Measurements from ENCODE around the gene MROH9. TPM values are rescaled to one million over a fixed set of nuclear protein-coding genes. Genes with fewer than 3 reads are reported as not detected.

Gene MROH9
- total and polyA plus RNA-seq, 2 experiments from 2014 or later = 0.06 TPM; not detected in 1

DNA sequence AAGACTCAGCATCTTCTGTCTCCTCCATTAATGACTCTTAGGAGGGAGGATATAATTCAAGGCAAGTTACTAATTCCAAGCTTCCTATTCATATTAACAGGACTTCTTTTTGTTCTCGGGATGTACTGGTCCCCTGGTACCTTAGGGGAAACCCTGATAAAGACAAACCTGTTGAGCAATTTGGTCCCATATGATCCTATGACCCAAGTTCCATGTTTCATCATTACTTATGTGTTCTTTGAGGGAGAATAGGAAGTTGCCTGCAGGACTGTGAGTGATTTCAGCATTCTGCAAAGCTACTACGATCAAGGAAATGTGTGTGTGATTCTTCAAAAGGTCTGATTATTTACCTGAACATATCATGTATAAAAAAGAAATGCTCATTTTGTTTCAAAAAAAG is 149.5 kb downstream of the MROH9 start:
- Mint-ChIP-seq H3K9me3 (no peaks in the 10 kb centered on the region), H3K4me3 (no peak overlapping the region)

More for the DNA sequence above, 149.5 kb downstream of the MROH9 start:
- no peak for DNase-seq (ENCODE audit: low spot score)
- Histone ChIP-seq H2AFZ (no peak overlapping the region), H3K4me2 (no peak overlapping the region), H4K20me1 (replicated peaks; ENCODE audit: insufficient read depth) (no peaks in the 10 kb centered on the region), H3K79me2 (replicated peaks; ENCODE audit: insufficient read depth) (no peaks in the 10 kb centered on the region), H3K9me2 (ENCODE audit: insufficient read depth) (no peaks in the 10 kb centered on the region), H3K27me3 (ENCODE audit: insufficient read depth) (no peaks in the 10 kb centered on the region), H3F3A (replicated peaks; ENCODE audit: low read depth) (no peaks in the 10 kb centered on the region), H3K4me1 (ENCODE audit: insufficient read depth) (no peaks in the 10 kb centered on the region), H3K27ac (ENCODE audit: low read depth) (no peak overlapping the region), H3K36me3 (ENCODE audit: insufficient read depth) (no peaks in the 10 kb centered on the region), H3K4me3 (no peak overlapping the region)
- H3K36me3 Mint-ChIP-seq (ENCODE audit: low read depth) = no peaks in the 10 kb centered on the region
- peaks cover 1% of the 10 kb centered on the region for H3K27me3 Mint-ChIP-seq (ENCODE audit: insufficient read depth, low read depth, poor library complexity)
- peaks cover 4% of the 10 kb centered on the region; the same call in 2 of the 3 replicates for H3K4me1 Mint-ChIP-seq
- no peak for ATAC-seq
- TF ChIP-seq ZNF114 (CRISPR knock-in tag; IDR thresholded peaks at IDR 0.05) (no peak), ZNF331 (CRISPR knock-in tag; IDR thresholded peaks at IDR 0.05; ENCODE audit: low read depth) (no peak), POLR2AphosphoS5 (IDR thresholded peaks at IDR 0.05; ENCODE audit: low read depth) (no peak), CTCF (conservative IDR thresholded peaks at IDR 0.05; ENCODE audit: low read depth in 2 of 2) (no peak), ZNF462 (CRISPR knock-in tag; IDR thresholded peaks at IDR 0.05) (no peak), CREB1 (CRISPR knock-in tag; IDR thresholded peaks at IDR 0.05; ENCODE audit: low read depth) (no peak), EZH2 (IDR thresholded peaks at IDR 0.05; ENCODE audit: low read depth, unreplicated experiment) (no peak), EZH2phosphoT487 (IDR thresholded peaks at IDR 0.05; ENCODE audit: unreplicated experiment) (no peak), NANOG (IDR thresholded peaks at IDR 0.05; ENCODE audit: borderline replicate concordance) (no peak), JUNB (IDR thresholded peaks at IDR 0.05; ENCODE audit: unreplicated experiment) (no peak), STAT1 (IDR thresholded peaks at IDR 0.05; ENCODE audit: unreplicated experiment) (no peak)
- TF ChIP-seq, protein P1, sequence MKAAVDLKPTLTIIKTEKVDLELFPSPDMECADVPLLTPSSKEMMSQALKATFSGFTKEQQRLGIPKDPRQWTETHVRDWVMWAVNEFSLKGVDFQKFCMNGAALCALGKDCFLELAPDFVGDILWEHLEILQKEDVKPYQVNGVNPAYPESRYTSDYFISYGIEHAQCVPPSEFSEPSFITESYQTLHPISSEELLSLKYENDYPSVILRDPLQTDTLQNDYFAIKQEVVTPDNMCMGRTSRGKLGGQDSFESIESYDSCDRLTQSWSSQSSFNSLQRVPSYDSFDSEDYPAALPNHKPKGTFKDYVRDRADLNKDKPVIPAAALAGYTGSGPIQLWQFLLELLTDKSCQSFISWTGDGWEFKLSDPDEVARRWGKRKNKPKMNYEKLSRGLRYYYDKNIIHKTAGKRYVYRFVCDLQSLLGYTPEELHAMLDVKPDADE (IDR thresholded peaks at IDR 0.05) = no peak
- TF ChIP-seq, protein P2, sequence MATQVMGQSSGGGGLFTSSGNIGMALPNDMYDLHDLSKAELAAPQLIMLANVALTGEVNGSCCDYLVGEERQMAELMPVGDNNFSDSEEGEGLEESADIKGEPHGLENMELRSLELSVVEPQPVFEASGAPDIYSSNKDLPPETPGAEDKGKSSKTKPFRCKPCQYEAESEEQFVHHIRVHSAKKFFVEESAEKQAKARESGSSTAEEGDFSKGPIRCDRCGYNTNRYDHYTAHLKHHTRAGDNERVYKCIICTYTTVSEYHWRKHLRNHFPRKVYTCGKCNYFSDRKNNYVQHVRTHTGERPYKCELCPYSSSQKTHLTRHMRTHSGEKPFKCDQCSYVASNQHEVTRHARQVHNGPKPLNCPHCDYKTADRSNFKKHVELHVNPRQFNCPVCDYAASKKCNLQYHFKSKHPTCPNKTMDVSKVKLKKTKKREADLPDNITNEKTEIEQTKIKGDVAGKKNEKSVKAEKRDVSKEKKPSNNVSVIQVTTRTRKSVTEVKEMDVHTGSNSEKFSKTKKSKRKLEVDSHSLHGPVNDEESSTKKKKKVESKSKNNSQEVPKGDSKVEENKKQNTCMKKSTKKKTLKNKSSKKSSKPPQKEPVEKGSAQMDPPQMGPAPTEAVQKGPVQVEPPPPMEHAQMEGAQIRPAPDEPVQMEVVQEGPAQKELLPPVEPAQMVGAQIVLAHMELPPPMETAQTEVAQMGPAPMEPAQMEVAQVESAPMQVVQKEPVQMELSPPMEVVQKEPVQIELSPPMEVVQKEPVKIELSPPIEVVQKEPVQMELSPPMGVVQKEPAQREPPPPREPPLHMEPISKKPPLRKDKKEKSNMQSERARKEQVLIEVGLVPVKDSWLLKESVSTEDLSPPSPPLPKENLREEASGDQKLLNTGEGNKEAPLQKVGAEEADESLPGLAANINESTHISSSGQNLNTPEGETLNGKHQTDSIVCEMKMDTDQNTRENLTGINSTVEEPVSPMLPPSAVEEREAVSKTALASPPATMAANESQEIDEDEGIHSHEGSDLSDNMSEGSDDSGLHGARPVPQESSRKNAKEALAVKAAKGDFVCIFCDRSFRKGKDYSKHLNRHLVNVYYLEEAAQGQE (IDR thresholded peaks at IDR 0.05; ENCODE audit: unreplicated experiment) = no peak
- H3K27ac Mint-ChIP-seq = no peak overlapping the region

Data from GM23338 (cell line).